ENCODE measurements around the gene SETBP1.

SETBP1 gene

GRCh38 chr18:44680273-44681075 is at the start of gene SETBP1:
SETBP1 (plus strand) TSS chr18:44680888; CDS start chr18:44701347, 20,459 bp downstream.
- TF ChIP-seq CTCF (IDR thresholded peaks at IDR 0.05), result no peak
- peak; percentile 70 for DNase-seq

GRCh38 chr18:44632469-44633145 is 48.1 kb upstream of the SETBP1 start:
- no peaks in the 10 kb centered on the region for H3K27me3 Mint-ChIP-seq (ENCODE audit: low read depth, poor library complexity)
- H3K36me3 Mint-ChIP-seq (ENCODE audit: low read depth), result no peaks in the 10 kb centered on the region
- H3K27ac Mint-ChIP-seq, result no peak overlapping the region
- TF ChIP-seq CTCF (IDR thresholded peaks at IDR 0.05), result no peak
- H3K4me3 Mint-ChIP-seq, result no peak overlapping the region
- no peak for DNase-seq
- H3K4me1 Mint-ChIP-seq, result no peaks in the 10 kb centered on the region
- no peaks in the 10 kb centered on the region for H3K9me3 Mint-ChIP-seq

More at GRCh38 chr18:44680273-44681075, at the start of gene SETBP1:
- H3K27me3 Mint-ChIP-seq (ENCODE audit: low read depth, poor library complexity), result no peaks in the 10 kb centered on the region
- no peaks in the 10 kb centered on the region for H3K36me3 Mint-ChIP-seq (ENCODE audit: low read depth)
- H3K4me1 Mint-ChIP-seq, result peaks cover 22% of the 10 kb centered on the region
- peak within 1 kb of the TSS; percentile 88 for H3K27ac Mint-ChIP-seq
- no peak within 1 kb of the TSS for H3K4me3 Mint-ChIP-seq
- no peaks in the 10 kb centered on the region for H3K9me3 Mint-ChIP-seq

GRCh38 chr18:44635546-44635945 is 45.1 kb upstream of the SETBP1 start:
- Mint-ChIP-seq H3K36me3 (ENCODE audit: low read depth) (no peaks in the 10 kb centered on the region), H3K4me1 (peaks cover 2% of the 10 kb centered on the region), H3K4me3 (no peak overlapping the region), H3K27ac (no peak overlapping the region), H3K9me3 (no peaks in the 10 kb centered on the region), H3K27me3 (ENCODE audit: low read depth, poor library complexity) (no peaks in the 10 kb centered on the region)
- no peak for TF ChIP-seq CTCF (IDR thresholded peaks at IDR 0.05)
- no peak for DNase-seq

GRCh38 chr18:44636241-44636640 is 44.4 kb upstream of the SETBP1 start:
- DNase-seq, result no peak
- H3K4me1 Mint-ChIP-seq, result peaks cover 9% of the 10 kb centered on the region
- H3K27me3 Mint-ChIP-seq (ENCODE audit: low read depth, poor library complexity), result no peaks in the 10 kb centered on the region
- no peaks in the 10 kb centered on the region for H3K36me3 Mint-ChIP-seq (ENCODE audit: low read depth)
- no peak overlapping the region for H3K27ac Mint-ChIP-seq
- no peaks in the 10 kb centered on the region for H3K9me3 Mint-ChIP-seq
- no peak overlapping the region for H3K4me3 Mint-ChIP-seq
- no peak for TF ChIP-seq CTCF (IDR thresholded peaks at IDR 0.05)

GRCh38 chr18:44637210-44638033 is 43.3 kb upstream of the SETBP1 start:
- Mint-ChIP-seq H3K4me1 (peaks cover 11% of the 10 kb centered on the region), H3K36me3 (ENCODE audit: low read depth) (no peaks in the 10 kb centered on the region), H3K27ac (no peak overlapping the region), H3K27me3 (ENCODE audit: low read depth, poor library complexity) (no peaks in the 10 kb centered on the region), H3K4me3 (no peak overlapping the region), H3K9me3 (no peaks in the 10 kb centered on the region)
- DNase-seq, result no peak
- no peak for TF ChIP-seq CTCF (IDR thresholded peaks at IDR 0.05)

Measured in nephron progenitor cell (in vitro differentiated cells).